GM18502 (cell line): Measurements from ENCODE around the gene CCDC159.
"Not testable (repeated sequence)": the region's sequence is repeated elsewhere in the genome, so short reads cannot be mapped to it uniquely, and the experiment has no call there.

ENCODE experiments used
- ATAC-seq: cut with Tn5 transposase; IDR thresholded peaks from one replicate; pipeline ENCODE4 v1.9.1; 2021; ENCODE audit warnings: mild to moderate bottlenecking; ENCODE audit not compliant: unreplicated experiment, poor library complexity

CCDC159 gene

DNA sequence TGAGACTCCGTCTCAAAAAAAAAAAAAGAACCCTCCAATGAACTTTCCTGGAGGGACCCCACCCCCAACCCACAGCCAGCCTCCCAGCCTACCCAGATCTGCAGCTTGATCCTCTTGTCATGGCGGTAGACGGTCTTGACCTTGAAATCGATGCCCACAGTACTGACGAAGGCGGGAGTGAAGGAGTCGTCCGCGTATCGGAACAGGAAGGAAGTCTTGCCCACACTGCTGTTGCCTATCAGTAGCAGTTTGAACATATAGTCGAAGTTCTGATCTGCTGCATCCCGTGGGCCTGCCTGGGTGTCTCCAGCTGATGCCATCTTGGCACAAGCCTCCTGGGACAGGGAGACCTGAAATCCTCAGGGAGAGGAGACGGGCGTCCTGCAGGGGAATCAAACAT lies 9.2 kb upstream of the CCDC159 start:
- no peak for ATAC-seq

DNA sequence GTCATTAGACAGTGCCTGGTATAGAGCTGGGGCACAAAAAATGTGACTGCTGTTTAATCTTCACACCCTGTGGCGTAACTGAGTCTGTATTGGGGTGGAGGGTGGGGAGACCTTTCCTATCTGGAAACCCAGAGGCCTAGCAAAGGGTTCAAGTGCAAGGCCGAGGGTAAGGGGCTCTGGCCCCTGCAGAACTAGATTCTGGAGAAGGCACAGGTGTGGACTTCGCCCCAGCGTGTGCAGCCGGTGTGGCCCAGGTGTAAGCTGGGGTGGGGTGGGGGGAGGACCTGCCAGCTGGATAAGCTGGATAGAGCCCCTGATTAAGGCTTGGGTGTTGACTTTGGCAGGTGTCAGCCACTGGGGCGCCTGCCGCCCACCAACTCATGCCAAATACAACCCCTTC lies 8.2 kb upstream of the CCDC159 start:
- ATAC-seq = no peak

DNA sequence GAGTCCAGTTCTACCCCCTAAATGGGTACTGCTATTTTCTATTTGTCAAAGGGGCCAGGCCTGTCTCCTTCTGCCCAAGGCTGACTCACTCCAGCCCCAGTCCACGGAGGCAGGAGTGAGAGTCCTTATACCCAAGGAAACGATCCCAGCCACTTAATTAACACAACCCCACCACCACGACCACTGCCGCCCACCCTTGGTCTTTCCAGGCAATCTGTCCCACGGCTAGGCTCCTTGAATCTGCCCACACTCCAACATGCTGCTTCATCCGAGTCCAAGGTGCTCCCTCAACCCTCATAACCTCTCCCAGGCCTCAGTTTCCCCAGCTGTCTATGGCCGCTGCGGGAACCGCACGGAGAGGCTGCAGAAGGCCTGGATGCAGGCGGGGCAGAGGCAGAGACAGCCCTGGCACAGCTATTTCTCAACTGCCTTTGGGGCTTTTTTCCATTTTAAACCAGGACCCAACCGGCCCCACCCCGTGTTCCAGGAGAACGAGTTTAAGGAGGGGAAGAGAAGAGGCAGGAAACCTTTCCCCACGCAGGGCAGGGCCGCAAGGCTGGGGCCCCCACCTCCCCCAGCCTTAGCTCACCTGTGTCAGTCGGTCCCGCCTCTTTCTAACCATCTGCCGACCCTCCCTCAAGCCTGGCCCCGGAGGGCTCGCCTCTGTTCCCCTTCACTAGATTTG lies 7.6 kb upstream of the CCDC159 start:
- no peak for ATAC-seq

DNA sequence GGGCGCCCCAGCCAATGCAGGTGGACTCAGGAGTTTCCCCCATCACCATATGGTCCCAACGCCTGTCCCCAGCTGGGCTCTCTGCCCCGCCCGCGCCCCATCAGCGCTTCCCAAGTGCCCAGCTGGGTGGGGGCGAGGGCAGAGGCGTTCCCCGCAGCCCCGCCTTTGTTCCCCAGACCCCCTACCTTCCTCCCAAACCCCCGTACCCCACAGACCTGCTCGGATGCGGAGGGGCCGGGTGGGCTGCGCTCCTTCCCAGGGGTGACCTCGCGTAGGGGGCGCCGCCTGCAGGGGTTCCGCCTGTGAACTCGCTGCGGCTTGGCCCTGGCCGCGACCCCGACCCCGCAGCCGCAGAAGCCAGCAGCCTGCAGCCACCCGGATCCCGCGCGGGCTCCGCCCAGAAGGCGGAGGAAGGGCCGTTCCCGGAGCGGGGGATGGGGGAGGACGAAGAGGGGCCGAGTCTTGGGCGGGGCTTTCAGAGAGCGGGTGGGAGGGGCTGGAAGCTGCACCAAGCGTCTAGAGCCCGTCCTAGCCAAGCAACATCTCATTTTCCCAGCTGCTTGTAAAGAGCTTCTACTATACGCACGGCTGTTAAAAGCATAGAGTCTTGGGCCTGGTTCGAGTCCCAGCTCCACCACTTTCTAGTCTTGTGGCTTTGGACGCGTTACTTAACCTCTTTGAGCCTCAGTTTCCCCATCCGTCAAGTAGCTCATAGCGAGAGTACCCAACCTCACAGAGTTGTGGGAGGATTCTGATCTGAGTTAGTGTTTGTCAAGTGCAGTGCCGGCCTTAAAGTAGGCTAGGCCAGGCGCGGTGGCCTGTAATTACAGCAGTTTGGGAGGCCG lies 6.8 kb upstream of the CCDC159 start, which contains the start of gene RAB3D:
Gene RAB3D (minus strand): TSS at position 404 of the 845 bp plus-strand sequence. CDS start 2,258 bp downstream, outside the sequence.
- peak; percentile 69 for ATAC-seq

DNA sequence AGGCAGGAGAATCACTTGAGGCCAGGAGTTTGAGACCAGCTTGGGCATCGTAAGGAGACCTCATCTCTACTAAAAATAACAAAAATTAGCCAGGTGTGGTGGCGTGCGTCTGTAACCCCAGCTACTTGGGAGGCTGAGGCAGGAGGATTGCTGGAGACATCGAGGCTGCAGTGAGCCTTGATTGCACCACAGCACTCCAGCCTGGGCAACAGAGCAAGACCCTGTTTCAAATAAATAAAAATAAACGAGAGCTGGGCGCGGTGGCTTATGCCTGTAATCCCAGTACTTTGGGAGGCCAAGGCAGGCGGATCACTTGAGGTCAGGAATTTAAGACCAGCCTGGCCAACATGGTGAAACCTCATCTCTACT lies 6.2 kb upstream of the CCDC159 start:
- ATAC-seq = not testable (repeated sequence)

DNA sequence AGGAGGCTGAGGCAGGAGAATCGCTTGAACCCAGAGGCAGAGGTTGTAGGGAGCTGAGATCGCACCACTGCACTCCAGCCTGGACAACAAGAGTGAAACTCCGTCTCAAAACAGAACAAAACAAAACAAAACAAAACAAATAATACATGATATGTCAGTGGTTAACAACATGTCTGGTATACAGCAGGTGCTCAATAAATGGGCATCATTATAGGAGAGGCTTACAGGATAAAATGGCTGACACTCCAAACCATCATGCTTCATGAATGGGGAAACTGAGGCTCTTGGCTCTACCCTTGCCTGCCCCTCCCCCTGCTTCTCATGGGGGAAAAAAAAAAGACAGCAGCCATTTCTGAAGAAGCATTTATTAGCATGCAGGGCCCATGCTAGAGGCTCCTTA lies 3.9 kb upstream of the CCDC159 start:
- ATAC-seq = no peak

DNA sequence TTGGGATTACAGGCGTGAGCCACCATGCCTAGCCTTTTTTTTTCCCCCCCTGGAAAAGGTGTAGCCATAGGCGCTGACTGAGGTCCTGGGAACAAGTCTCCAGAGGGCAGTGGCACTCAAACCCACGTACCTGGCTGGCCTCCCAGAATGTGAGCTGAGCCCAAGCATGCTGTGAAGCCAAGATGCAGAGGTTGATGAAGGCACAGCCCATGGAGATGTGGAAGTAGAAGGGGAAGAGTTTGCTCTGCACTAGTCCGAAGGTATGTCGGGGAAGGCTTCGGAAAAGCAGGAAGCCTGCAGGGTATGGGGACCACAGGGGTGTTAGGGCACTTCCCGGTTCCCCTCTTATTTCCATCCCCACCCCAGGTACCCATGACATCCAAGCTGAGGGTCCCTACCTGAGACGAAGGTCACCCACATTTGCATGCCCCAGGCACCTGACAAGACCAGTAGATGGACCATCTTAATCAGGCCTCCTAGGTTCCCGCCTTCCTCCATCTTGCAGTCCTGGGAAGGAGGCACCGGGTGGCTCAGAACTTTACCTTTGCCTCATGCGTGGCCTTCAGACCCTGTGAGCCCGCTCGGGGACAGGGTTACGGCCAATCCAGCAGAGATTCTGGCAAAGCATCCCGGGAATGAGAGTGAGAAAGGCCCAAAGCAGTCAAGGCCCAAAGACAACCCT lies 1.1 kb upstream of the CCDC159 start:
- no peak for ATAC-seq

DNA sequence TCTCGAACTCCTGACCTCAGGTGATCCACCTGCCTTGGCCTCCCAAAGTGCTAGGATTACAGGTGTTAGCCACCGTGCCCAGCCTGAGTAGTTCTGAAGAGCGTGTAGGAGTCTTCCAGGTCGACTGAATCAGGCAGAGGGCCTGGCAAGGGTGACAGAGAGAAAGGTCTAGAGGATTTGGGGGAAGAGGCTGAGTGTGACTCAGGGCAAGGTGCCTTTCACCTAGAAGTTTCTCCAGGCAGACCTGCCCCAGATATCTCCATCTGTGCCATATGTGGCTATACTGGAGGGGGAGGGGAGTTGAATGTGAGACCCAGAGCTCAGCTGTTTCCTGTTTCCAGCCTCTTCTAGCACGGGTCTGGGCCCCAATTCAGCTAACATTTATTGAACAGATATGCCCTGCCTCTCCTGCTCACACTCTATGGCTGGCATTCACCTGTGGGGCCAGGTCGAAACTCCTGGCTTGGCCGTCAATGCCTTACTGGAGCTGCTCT lies 1.3 kb downstream of the CCDC159 start:
- ATAC-seq = no peak

DNA sequence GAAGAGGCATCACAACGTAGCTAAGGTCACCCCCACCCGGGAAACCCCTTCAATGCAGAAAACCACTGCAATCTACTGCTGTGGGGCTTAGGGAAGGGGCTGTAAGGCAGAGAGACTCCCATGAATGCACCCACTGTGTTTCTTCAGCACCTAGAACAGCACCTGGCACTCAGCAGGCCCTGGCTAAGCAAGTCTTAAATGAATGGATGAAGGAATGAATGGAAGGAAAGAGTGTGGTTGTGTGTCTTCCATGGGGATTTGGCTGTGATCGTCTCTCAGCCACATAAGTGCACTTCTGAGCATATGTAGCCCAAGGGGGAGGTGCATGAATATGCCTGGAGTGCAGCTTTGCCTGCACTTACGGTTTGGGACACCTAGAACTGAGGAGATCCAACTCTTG lies 2.9 kb downstream of the CCDC159 start:
- no peak for ATAC-seq

DNA sequence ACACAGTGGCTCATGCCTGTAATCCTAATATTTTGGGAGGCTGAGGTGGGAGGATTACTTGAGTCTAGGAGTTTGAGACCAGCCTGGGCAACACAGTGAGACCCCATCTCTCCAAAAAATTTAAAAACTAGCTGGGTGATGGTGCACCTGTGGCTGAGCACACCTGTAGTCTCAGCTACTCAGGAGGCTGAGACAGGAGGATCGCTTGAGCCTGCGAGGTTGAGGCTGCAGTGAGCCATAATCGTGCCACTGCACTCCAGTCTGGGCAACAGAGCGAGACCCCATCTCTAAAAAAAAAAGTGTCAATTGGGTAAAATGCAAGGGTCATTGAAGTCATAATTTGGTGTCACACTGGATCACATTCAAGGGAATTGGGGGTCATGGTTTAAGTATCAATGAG lies 7.8 kb downstream of the CCDC159 start:
- ATAC-seq = not testable (repeated sequence)

DNA sequence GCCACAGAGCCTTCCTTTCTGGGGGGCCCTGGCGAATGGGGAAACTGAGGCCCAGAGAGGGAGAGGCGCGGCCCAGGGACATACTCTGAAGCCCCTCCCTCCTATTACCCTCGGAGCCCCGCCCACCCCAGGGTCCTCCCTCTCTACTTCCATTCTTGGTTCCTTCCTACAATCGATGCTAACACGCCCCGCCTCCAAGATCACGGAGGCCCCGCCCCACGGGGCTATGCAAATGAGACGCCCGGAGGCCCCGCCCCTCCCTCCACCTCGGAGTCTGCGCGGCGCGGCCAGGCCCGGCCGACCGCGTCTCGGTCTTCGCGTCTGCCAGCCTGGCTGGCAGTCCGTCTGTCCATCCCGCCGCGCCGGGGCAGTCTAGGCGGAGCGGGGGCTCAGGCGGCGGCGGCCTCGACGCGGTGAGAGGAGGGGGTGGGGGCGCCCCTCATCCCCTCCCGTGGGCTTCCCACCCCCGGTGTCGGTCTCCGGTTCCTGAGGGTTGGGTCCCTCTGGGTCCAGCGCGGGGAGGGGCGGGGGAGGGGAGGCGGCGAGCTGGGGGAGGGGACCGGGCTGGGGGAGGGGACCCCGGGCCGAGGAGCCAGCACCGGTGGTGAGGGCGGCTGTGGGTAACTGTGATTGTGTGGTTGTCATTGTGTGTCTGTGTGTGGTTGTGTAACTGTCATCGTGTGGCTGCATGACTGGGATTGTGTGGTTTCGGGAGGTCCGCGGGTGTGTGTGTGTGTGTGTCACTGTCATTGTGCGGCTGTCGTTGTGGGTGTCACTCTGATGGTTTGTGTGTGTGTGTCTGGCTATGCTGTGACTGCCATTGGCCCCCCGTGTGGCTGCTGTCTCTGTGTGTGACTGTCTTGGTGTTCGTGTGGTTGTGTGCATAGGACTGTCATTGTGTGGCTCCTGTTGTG lies 9.1 kb downstream of the CCDC159 start, which contains the start of gene PLPPR2:
Gene PLPPR2 (plus strand): TSS at position 273 of the 914 bp plus-strand sequence. CDS start 2,242 bp downstream, outside the sequence.
- ATAC-seq = no peak

DNA sequence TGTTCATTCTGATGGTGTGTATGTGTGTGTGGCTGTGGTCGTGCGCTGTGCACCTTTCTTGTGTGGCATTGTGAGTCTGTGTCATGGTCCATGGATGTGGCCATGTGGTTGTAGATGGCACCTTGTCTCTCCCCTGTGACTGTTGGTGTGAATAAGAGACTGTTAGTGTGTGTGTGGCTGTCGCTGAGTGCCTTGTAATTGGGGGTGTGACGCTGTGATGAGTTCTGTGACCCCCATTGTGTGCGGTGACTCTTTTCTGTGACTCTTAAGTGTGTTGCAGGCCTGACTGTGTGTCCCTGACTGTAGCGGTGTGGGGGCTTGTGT lies 9.7 kb downstream of the CCDC159 start:
- ATAC-seq = no peak

DNA sequence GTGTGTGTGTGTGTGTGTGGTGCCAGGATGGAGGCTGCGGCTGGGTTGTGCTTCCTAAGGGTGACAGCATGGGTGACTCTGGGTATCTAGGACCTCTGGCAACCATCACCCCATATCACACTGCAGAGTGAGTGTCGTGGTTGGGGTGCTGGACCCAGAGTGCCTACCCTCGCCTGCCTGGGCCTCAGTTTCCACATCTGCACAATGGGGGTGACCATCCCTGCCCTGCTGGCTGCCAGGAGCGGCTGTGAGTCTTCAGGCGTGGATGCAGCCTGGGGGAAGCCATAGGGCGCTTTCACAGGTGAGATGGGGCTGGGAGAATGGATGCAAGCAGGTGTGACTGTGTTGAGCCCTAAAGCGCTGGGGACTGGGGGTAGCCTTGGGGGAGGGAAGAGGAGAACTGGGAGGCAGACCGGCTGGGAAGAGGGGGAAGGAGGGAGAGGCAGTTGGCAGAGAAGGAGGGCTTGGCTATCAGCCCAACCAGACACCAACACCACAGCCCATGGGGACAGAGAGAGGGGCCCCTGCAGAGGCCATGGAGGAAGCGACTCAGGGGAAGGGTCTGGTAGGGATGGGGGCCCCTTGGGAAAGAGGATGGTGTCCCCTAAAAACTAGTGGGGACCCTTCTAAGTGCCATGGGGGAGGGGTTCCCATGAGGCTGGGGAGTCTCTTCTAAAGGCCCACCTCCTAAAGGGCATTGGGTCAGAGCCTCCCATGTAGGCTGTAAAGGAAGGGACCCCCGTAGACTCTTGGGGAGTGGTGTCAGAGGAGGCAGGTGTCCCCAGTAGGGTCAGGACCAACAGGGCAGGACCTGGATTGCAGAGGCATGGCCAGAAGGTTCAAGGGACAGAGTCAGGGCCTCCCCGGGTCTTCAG lies 10.6 kb downstream of the CCDC159 start:
- no peak for ATAC-seq

DNA sequence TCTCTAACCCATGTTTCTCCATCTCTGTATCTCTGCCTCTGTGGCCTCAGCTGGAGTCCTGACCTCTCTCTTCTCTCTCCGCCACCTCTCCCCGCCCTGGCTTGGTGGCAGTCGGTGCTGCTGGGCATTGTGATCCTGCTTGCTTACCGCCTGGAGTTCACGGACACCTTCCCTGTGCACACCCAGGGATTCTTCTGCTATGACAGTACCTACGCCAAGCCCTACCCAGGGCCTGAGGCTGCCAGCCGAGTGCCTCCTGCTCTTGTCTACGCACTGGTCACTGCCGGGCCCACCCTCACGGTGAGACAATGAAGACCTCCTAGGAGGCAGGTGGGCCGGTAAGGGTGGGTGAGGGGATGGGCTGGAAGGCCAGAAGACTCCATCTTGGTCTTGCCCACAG lies 13.1 kb downstream of the CCDC159 start:
- no peak for ATAC-seq

DNA sequence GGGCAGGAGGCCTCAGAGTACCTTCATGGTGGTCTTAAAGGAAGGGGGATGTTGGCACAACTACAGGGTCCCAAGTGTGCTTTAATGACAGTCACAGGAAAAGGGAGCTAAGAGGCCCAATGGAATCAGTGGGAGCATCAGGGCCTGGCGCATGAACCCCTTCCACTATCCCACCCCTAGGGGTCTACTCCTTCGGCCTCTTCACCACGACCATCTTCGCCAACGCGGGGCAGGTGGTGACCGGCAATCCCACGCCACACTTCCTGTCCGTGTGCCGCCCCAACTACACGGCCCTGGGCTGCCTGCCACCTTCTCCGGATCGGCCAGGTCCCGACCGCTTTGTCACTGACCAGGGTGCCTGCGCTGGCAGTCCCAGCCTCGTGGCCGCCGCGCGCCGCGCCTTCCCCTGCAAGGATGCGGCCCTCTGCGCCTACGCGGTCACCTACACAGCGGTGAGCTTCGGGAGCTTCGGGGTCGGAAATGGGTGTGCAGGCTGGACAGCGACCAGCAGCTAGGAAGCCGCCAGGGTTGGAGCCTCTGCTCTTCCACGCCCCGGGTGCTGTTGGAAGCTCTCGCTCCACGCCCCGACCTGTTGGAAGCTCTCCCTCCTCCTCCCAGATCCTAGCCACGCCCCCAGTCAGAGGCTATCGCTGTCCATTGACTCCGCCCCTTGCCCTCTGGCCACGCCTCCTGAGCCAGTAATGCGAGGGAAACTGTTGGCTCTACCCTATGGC lies 14.9 kb downstream of the CCDC159 start:
- no peak for ATAC-seq

DNA sequence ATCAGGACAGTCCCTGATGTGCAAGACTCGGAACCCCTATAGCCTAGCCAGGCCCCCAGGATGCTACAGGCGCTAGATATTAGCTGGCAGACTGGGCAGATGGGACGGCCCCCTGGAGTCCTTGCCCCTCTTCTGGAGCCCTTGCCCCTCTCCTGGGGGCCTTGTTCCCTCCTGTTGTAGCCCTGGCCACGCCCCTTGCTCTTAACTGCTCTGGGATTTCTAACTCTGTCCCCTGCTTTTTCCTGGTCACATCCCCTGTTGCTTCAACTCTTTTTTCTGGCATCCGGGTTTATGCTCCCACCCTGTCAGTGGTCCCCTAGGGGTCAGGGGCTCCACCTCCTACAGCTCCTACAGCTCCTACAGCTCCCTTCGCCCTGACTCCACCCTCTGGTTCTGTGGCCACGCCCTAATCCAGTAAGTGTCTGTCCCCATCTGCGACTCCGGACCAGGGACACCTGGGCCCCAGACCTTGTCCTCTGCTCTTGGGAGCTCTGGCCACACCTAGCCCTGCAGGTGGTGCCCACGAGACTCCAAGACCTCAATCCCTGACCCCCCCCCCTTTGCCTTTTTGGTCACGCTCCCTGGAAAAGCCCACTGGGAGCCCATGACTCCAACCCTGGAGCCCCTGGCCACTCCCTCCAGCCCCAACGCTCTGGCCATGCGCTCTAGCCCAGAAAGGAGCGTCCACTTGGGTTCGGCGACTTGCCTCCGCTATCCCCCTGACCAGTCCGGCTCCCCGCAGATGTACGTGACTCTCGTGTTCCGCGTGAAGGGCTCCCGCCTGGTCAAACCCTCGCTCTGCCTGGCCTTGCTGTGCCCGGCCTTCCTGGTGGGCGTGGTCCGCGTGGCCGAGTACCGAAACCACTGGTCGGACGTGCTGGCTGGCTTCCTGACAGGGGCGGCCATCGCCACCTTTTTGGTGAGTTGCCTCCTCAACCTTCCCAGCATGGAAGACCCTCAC lies 15.7 kb downstream of the CCDC159 start:
- no peak for ATAC-seq

DNA sequence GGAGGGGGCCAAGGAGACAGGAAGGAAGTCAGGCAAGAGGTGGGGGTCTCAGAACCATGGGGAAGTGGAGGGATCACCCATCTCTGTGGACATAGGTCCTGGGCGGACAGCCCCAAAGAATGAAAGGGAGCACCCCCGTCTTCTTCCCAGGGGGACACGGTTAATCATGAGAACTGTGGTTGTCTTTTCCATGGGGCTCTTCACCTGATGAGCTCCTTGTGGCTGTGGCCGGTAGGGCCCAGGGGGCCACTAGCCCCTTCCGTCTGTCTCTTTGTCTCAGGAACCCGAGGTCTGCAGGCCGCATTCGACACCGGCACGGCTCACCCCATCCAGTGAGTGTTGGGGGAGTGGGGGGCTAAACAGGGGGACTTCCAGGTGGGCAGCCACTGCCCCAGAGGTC lies 17.6 kb downstream of the CCDC159 start:
- ATAC-seq = no peak
